ENCODE data around the gene WDR86. TPM values are rescaled to one million over a fixed set of nuclear protein-coding genes. Genes with fewer than 3 reads are reported as not detected.

WDR86 gene
- total and polyA plus RNA-seq, 2 experiments from 2014 or later = 9.1 to 59.1 TPM

GRCh38 chr7:151384352-151384697 is 25.5 kb downstream of the WDR86 start (continued):
- TF ChIP-seq, protein P1, sequence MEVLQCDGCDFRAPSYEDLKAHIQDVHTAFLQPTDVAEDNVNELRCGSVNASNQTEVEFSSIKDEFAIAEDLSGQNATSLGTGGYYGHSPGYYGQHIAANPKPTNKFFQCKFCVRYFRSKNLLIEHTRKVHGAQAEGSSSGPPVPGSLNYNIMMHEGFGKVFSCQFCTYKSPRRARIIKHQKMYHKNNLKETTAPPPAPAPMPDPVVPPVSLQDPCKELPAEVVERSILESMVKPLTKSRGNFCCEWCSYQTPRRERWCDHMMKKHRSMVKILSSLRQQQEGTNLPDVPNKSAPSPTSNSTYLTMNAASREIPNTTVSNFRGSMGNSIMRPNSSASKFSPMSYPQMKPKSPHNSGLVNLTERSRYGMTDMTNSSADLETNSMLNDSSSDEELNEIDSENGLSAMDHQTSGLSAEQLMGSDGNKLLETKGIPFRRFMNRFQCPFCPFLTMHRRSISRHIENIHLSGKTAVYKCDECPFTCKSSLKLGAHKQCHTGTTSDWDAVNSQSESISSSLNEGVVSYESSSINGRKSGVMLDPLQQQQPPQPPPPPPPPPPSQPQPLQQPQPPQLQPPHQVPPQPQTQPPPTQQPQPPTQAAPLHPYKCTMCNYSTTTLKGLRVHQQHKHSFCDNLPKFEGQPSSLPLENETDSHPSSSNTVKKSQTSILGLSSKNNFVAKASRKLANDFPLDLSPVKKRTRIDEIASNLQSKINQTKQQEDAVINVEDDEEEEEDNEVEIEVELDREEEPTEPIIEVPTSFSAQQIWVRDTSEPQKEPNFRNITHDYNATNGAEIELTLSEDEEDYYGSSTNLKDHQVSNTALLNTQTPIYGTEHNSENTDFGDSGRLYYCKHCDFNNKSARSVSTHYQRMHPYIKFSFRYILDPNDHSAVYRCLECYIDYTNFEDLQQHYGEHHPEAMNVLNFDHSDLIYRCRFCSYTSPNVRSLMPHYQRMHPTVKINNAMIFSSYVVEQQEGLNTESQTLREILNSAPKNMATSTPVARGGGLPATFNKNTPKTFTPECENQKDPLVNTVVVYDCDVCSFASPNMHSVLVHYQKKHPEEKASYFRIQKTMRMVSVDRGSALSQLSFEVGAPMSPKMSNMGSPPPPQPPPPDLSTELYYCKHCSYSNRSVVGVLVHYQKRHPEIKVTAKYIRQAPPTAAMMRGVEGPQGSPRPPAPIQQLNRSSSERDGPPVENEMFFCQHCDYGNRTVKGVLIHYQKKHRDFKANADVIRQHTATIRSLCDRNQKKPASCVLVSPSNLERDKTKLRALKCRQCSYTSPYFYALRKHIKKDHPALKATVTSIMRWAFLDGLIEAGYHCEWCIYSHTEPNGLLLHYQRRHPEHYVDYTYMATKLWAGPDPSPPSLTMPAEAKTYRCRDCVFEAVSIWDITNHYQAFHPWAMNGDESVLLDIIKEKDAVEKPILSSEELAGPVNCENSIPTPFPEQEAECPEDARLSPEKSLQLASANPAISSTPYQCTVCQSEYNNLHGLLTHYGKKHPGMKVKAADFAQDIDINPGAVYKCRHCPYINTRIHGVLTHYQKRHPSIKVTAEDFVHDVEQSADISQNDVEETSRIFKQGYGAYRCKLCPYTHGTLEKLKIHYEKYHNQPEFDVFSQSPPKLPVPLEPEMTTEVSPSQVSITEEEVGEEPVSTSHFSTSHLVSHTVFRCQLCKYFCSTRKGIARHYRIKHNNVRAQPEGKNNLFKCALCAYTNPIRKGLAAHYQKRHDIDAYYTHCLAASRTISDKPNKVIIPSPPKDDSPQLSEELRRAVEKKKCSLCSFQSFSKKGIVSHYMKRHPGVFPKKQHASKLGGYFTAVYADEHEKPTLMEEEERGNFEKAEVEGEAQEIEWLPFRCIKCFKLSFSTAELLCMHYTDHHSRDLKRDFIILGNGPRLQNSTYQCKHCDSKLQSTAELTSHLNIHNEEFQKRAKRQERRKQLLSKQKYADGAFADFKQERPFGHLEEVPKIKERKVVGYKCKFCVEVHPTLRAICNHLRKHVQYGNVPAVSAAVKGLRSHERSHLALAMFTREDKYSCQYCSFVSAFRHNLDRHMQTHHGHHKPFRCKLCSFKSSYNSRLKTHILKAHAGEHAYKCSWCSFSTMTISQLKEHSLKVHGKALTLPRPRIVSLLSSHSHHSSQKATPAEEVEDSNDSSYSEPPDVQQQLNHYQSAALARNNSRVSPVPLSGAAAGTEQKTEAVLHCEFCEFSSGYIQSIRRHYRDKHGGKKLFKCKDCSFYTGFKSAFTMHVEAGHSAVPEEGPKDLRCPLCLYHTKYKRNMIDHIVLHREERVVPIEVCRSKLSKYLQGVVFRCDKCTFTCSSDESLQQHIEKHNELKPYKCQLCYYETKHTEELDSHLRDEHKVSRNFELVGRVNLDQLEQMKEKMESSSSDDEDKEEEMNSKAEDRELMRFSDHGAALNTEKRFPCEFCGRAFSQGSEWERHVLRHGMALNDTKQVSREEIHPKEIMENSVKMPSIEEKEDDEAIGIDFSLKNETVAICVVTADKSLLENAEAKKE (CRISPR knock-in tag; IDR thresholded peaks at IDR 0.05) = no peak
- TF ChIP-seq STAT1 (IDR thresholded peaks at IDR 0.05; ENCODE audit: unreplicated experiment) = no peak
- no peak for TF ChIP-seq EZH2 (IDR thresholded peaks at IDR 0.05; ENCODE audit: low read depth, unreplicated experiment)
- no peak for TF ChIP-seq POLR2AphosphoS5 (IDR thresholded peaks at IDR 0.05; ENCODE audit: low read depth)
- no peak for TF ChIP-seq NANOG (IDR thresholded peaks at IDR 0.05; ENCODE audit: borderline replicate concordance)

GRCh38 chr7:151383638-151384351 is 26.0 kb downstream of the WDR86 start:
- no peak overlapping the region for H3K4me3 ChIP-seq
- H3K79me2 ChIP-seq (replicated peaks; ENCODE audit: insufficient read depth) = no peaks in the 10 kb centered on the region
- no peak overlapping the region for H3K27ac ChIP-seq (ENCODE audit: low read depth)
- no peaks in the 10 kb centered on the region for H3K9me2 ChIP-seq (ENCODE audit: insufficient read depth)
- Mint-ChIP-seq H3K9me3 (no peaks in the 10 kb centered on the region), H3K4me3 (no peak overlapping the region), H3K27ac (no peak overlapping the region), H3K36me3 (ENCODE audit: low read depth) (peaks cover 4% of the 10 kb centered on the region; the same call in 1 of the 3 replicates), H3K27me3 (ENCODE audit: insufficient read depth, low read depth, poor library complexity) (peaks cover 30% of the 10 kb centered on the region), H3K4me1 (peaks cover 18% of the 10 kb centered on the region)
- no peaks in the 10 kb centered on the region for H4K20me1 ChIP-seq (replicated peaks; ENCODE audit: insufficient read depth)
- H3K36me3 ChIP-seq (ENCODE audit: insufficient read depth) = no peaks in the 10 kb centered on the region; the same call in 1 of the 2 replicates
- H3K4me1 ChIP-seq (ENCODE audit: insufficient read depth) = peaks cover 18% of the 10 kb centered on the region
- ATAC-seq (no peak), DNase-seq (ENCODE audit: low spot score) (no peak)
- H3K27me3 ChIP-seq (ENCODE audit: insufficient read depth) = peaks cover 26% of the 10 kb centered on the region
- H3F3A ChIP-seq (replicated peaks; ENCODE audit: low read depth) = peaks cover 12% of the 10 kb centered on the region; the same call in 1 of the 2 replicates
- no peak overlapping the region for H2AFZ ChIP-seq
- no peak overlapping the region for H3K4me2 ChIP-seq
- TF ChIP-seq POLR2AphosphoS5 (IDR thresholded peaks at IDR 0.05; ENCODE audit: low read depth) (no peak), CTCF (conservative IDR thresholded peaks at IDR 0.05; ENCODE audit: low read depth in 2 of 2) (no peak), EZH2 (IDR thresholded peaks at IDR 0.05; ENCODE audit: low read depth, unreplicated experiment) (no peak), STAT1 (IDR thresholded peaks at IDR 0.05; ENCODE audit: unreplicated experiment) (no peak), NANOG (IDR thresholded peaks at IDR 0.05; ENCODE audit: borderline replicate concordance) (no peak), ZNF331 (CRISPR knock-in tag; IDR thresholded peaks at IDR 0.05; ENCODE audit: low read depth) (no peak), JUNB (IDR thresholded peaks at IDR 0.05; ENCODE audit: unreplicated experiment) (no peak), REST (IDR thresholded peaks at IDR 0.05; ENCODE audit: unreplicated experiment) (no peak)
- TF ChIP-seq, protein P2, sequence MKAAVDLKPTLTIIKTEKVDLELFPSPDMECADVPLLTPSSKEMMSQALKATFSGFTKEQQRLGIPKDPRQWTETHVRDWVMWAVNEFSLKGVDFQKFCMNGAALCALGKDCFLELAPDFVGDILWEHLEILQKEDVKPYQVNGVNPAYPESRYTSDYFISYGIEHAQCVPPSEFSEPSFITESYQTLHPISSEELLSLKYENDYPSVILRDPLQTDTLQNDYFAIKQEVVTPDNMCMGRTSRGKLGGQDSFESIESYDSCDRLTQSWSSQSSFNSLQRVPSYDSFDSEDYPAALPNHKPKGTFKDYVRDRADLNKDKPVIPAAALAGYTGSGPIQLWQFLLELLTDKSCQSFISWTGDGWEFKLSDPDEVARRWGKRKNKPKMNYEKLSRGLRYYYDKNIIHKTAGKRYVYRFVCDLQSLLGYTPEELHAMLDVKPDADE (IDR thresholded peaks at IDR 0.05) = no peak

All from GM23338 (cell line).